ENCODE results near the gene CRTC1.

CRTC1 gene

GRCh38 chr19:18774107-18774506, 90.6 kb downstream of the CRTC1 start:
- FAIRE-seq: no peak

GRCh38 chr19:18774782-18775444, 91.4 kb downstream of the CRTC1 start:
- FAIRE-seq: no peak

GRCh38 chr19:18775586-18776287, 92.3 kb downstream of the CRTC1 start:
- FAIRE-seq: no peak

GRCh38 chr19:18776288-18776594, 92.8 kb downstream of the CRTC1 start:
- FAIRE-seq: no peak

- FAIRE-seq: no peak
Observed at GRCh38 chr19:18776736-18777135, 93.3 kb downstream of the CRTC1 start.

GRCh38 chr19:18777301-18778075, 94.0 kb downstream of the CRTC1 start:
- no peak for FAIRE-seq

GRCh38 chr19:18778076-18778389, 94.6 kb downstream of the CRTC1 start:
- no peak for FAIRE-seq

GRCh38 chr19:18778826-18779495, 95.5 kb downstream of the CRTC1 start:
- FAIRE-seq: no peak

GRCh38 chr19:18780081-18780480, 96.6 kb downstream of the CRTC1 start:
- no peak for FAIRE-seq

GRCh38 chr19:18780631-18781030, 97.2 kb downstream of the CRTC1 start:
- FAIRE-seq: no peak

- no peak for FAIRE-seq
Observed at GRCh38 chr19:18781047-18781600, 97.6 kb downstream of the CRTC1 start.

GRCh38 chr19:18781885-18782527, 98.5 kb downstream of the CRTC1 start:
- no peak for FAIRE-seq

- FAIRE-seq: no peak
Observed at GRCh38 chr19:18782559-18783225, 99.2 kb downstream of the CRTC1 start.

- no peak for FAIRE-seq
Observed at GRCh38 chr19:18783958-18784785, 100.7 kb downstream of the CRTC1 start.

- no peak for FAIRE-seq
Observed at GRCh38 chr19:18784786-18785120, 101.3 kb downstream of the CRTC1 start.

- no peak for FAIRE-seq
Observed at GRCh38 chr19:18785179-18786124, 102.0 kb downstream of the CRTC1 start.

GRCh38 chr19:18788529-18789421, 105.3 kb downstream of the CRTC1 start:
- FAIRE-seq: no peak

- FAIRE-seq: no peak
Observed at GRCh38 chr19:18789422-18789869, 106.0 kb downstream of the CRTC1 start.
